ENCODE measurements around the gene PIGZ. TPM values are rescaled to one million over a fixed set of nuclear protein-coding genes. Genes with fewer than 3 reads are reported as not detected.

PIGZ gene
- total and polyA plus RNA-seq, 2 experiments from 2014 or later, result 3.9 to 7.6 TPM

DNA sequence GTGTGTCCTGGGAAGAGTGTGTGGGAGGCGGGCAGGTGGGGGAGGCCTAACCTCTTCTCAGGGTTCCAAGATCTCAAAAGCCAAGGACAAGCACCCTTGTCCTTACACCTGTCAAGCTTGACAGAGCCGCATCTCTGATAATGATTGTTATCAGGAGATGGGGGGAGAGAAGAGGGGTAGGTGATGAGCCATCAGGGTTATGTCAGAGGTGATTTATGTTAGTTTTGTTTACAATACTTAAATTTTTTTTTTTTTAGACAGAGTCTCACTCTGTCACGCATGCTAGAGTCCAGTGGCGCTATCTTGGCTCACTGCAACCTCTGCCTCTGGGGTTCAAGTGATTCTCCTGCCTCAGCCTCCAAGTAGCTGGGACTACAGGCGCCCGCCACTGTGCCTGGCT is 18.9 kb downstream of the PIGZ start:
- Histone ChIP-seq H3K27me3 (replicated peaks; ENCODE audit: insufficient read depth) (no peaks in the 10 kb centered on the region), H4K20me1 (ENCODE audit: insufficient read depth) (no peaks in the 10 kb centered on the region), H3F3A (ENCODE audit: insufficient read depth) (no peaks in the 10 kb centered on the region), H3K4me2 (ENCODE audit: unreplicated experiment) (no peak overlapping the region), H3K79me2 (ENCODE audit: insufficient read depth) (peaks cover 10% of the 10 kb centered on the region), H3K9me2 (ENCODE audit: insufficient read depth) (no peaks in the 10 kb centered on the region), H3K36me3 (ENCODE audit: low read depth) (no peaks in the 10 kb centered on the region), H3K9ac (no peak overlapping the region), H3K9me3 (ENCODE audit: low read depth) (no peaks in the 10 kb centered on the region), H3K4me3 (no peak overlapping the region), H3K4me1 (ENCODE audit: insufficient read depth) (no peaks in the 10 kb centered on the region), H2AFZ (no peak overlapping the region), H3K27ac (no peak overlapping the region)
- in situ Hi-C loops (cut with MboI), result no loop called here
- TF ChIP-seq EZH2phosphoT487 (IDR thresholded peaks at IDR 0.05; ENCODE audit: insufficient read depth, low read depth) (no peak), EZH2 (IDR thresholded peaks at IDR 0.05; ENCODE audit: insufficient read depth, poor library complexity, severe bottlenecking) (no peak)
- WGBS, 2 experiments (ENCODE audit: low coverage in 1 of 2, low lambda C conversion rate in 2 of 2, missing lambda C conversion rate in 2 of 2), result 92 to 98% methylated on average over 6 of the region's 6 CpGs
- no peak for DNase-seq

DNA sequence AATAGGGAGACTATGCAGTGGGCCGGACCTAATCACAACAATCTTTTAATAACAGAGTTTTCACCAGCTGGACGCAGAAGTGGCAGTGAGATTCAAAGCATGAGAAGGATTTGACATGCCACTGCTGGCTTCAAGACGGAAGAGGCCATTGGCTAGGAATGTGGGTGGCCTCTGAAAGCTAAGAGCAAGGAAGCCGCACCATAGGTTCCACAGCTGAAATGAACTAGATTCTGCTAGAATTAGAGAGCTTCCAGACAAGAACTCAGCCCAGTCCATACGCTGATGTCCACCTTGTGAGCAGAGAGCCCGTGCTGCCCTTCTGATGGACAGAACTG is 19.4 kb downstream of the PIGZ start:
- H3K27me3 ChIP-seq (replicated peaks; ENCODE audit: insufficient read depth), result no peaks in the 10 kb centered on the region

GRCh38 chr3:196948442-196949284 is 20.0 kb downstream of the PIGZ start:
- in situ Hi-C loops (cut with MboI), result no loop called here

More for the DNA sequence above, 19.4 kb downstream of the PIGZ start:
- no peak for DNase-seq
- H3K9me3 ChIP-seq (ENCODE audit: low read depth), result no peaks in the 10 kb centered on the region
- no peak overlapping the region for H3K4me2 ChIP-seq (ENCODE audit: unreplicated experiment)
- no peaks in the 10 kb centered on the region for H3K9me2 ChIP-seq (ENCODE audit: insufficient read depth)
- H3K27ac ChIP-seq, result no peak overlapping the region
- no peaks in the 10 kb centered on the region for H3F3A ChIP-seq (ENCODE audit: insufficient read depth)
- in situ Hi-C loops (cut with MboI), result no loop called here
- H3K79me2 ChIP-seq (ENCODE audit: insufficient read depth), result peaks cover 15% of the 10 kb centered on the region
- H3K4me1 ChIP-seq (ENCODE audit: insufficient read depth), result no peaks in the 10 kb centered on the region
- 90 to 93% methylated on average over 6 of the region's 6 CpGs for WGBS, 2 experiments (ENCODE audit: low coverage in 1 of 2, low lambda C conversion rate in 2 of 2, missing lambda C conversion rate in 2 of 2)
- H4K20me1 ChIP-seq (ENCODE audit: insufficient read depth), result no peaks in the 10 kb centered on the region
- no peak for TF ChIP-seq EZH2phosphoT487 (IDR thresholded peaks at IDR 0.05; ENCODE audit: insufficient read depth, low read depth)
- no peak for TF ChIP-seq EZH2 (IDR thresholded peaks at IDR 0.05; ENCODE audit: insufficient read depth, poor library complexity, severe bottlenecking)
- no peak overlapping the region for H3K9ac ChIP-seq
- H3K4me3 ChIP-seq, result no peak overlapping the region
- H3K36me3 ChIP-seq (ENCODE audit: low read depth), result no peaks in the 10 kb centered on the region
- no peak overlapping the region for H2AFZ ChIP-seq

DNA sequence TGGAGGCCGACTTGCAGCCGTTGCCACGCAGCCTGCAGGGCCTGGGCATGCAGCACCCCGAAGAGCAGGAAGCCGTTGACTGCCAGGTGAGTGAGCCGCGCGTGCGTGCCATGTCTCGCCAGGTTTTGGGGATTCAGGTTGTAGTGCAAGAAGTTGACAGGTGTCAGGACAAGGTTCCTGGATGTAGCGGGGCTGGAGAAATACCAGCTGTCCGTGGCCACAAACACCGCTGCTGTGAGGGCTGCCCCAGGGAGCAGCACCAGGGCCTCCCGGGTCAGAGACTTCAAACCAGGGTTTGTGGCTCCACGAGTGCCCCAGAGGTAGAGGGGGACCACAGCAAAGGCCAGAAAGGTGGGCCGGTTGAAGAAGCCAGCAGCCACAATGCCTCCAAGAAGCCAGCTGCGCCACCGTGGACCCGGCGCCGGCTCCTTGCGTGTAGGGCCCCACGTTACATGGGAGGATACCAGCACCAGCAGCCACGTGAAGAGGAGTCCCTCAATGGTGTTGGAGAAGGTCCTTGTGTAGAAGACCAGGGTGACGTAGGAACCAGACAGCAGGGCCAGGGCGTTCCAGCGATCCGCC is 20.7 kb downstream of the PIGZ start:
- H3K79me2 ChIP-seq (ENCODE audit: insufficient read depth), result peaks cover 28% of the 10 kb centered on the region
- H3K4me3 ChIP-seq, result no peak overlapping the region
- in situ Hi-C loops (cut with MboI), result no loop called here
- no peaks in the 10 kb centered on the region for H3K36me3 ChIP-seq (ENCODE audit: low read depth)
- no peaks in the 10 kb centered on the region for H3K9me2 ChIP-seq (ENCODE audit: insufficient read depth)
- TF ChIP-seq EZH2phosphoT487 (IDR thresholded peaks at IDR 0.05; ENCODE audit: insufficient read depth, low read depth), result no peak
- no peak for TF ChIP-seq EZH2 (IDR thresholded peaks at IDR 0.05; ENCODE audit: insufficient read depth, poor library complexity, severe bottlenecking)
- H3K27me3 ChIP-seq (replicated peaks; ENCODE audit: insufficient read depth), result no peaks in the 10 kb centered on the region
- no peak overlapping the region for H3K27ac ChIP-seq
- no peaks in the 10 kb centered on the region for H3F3A ChIP-seq (ENCODE audit: insufficient read depth)
- DNase-seq, result no peak
- WGBS, 2 experiments (ENCODE audit: low coverage in 1 of 2, low lambda C conversion rate in 2 of 2, missing lambda C conversion rate in 2 of 2), result 80 to 81% methylated on average over 28 of the region's 28 CpGs
- H4K20me1 ChIP-seq (ENCODE audit: insufficient read depth), result no peaks in the 10 kb centered on the region
- H2AFZ ChIP-seq, result no peak overlapping the region
- H3K4me2 ChIP-seq (ENCODE audit: unreplicated experiment), result no peak overlapping the region
- no peak overlapping the region for H3K9ac ChIP-seq
- 0 out of 2 replicates have a peak, but pooled peaks cover 5% of the 10 kb centered on the region for H3K4me1 ChIP-seq (ENCODE audit: insufficient read depth)
- H3K9me3 ChIP-seq (ENCODE audit: low read depth), result no peaks in the 10 kb centered on the region

More at GRCh38 chr3:196948442-196949284, 20.0 kb downstream of the PIGZ start:
- Histone ChIP-seq H3K27me3 (replicated peaks; ENCODE audit: insufficient read depth) (no peaks in the 10 kb centered on the region), H3K4me2 (ENCODE audit: unreplicated experiment) (no peak overlapping the region), H2AFZ (no peak overlapping the region), H3K36me3 (ENCODE audit: low read depth) (no peaks in the 10 kb centered on the region), H3K9me3 (ENCODE audit: low read depth) (no peaks in the 10 kb centered on the region), H3K27ac (no peak overlapping the region), H3K4me1 (ENCODE audit: insufficient read depth) (0 out of 2 replicates have a peak, but pooled peaks cover 3% of the 10 kb centered on the region), H4K20me1 (ENCODE audit: insufficient read depth) (no peaks in the 10 kb centered on the region), H3K9me2 (ENCODE audit: insufficient read depth) (no peaks in the 10 kb centered on the region), H3F3A (ENCODE audit: insufficient read depth) (no peaks in the 10 kb centered on the region), H3K4me3 (no peak overlapping the region), H3K9ac (no peak overlapping the region), H3K79me2 (ENCODE audit: insufficient read depth) (peaks cover 20% of the 10 kb centered on the region)
- peak; percentile 23 for DNase-seq
- 55 to 59% methylated on average over 20 to 22 of the region's 22 CpGs for WGBS, 2 experiments (ENCODE audit: low coverage in 1 of 2, low lambda C conversion rate in 2 of 2, missing lambda C conversion rate in 2 of 2)
- TF ChIP-seq EZH2phosphoT487 (IDR thresholded peaks at IDR 0.05; ENCODE audit: insufficient read depth, low read depth), result no peak
- no peak for TF ChIP-seq EZH2 (IDR thresholded peaks at IDR 0.05; ENCODE audit: insufficient read depth, poor library complexity, severe bottlenecking)

Measured in GM23248 (cell line).